ENCODE results near the gene CREB1.
A peak's percentile ranks its signal among the peaks of the same experiment; 100 is the strongest.
"Not testable (repeated sequence)": the region's sequence is repeated elsewhere in the genome, so short reads cannot be mapped to it uniquely, and the experiment has no call there.

Gene CREB1

DNA sequence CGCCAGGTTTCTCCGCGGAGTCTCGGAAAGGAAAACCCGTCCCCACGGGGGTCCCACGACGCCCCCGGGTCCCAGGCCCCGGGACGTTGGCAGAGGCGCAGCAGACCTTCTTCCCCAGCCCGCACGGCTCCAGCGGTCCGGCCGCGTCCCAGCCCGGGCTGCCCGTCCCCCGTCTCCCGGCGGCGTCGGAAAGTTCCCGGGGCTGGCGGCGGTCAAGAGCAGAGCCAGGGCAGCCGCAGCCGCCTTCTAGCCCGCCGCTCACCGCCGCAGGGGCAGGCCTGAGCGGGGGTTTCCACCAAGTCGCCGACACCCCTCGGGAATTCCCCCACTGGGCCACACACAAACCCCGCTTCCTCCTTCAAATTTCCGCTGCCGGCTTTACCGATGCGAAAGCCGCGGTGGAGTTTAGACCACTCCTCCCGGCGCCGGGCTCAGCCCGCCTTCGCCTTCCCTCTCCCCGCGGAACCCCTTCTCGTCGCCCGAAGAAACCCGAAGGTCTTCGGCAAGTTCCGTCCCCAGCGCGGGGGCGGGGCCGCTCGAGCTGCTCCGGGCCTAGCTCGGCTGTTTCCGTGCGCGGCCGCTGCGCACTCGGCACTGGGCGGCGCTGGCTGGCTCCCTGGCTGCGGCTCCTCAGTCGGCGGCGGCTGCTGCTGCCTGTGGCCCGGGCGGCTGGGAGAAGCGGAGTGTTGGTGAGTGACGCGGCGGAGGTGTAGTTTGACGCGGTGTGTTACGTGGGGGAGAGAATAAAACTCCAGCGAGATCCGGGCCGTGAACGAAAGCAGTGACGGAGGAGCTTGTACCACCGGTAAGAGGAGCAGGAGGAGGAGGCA is at the start of gene CREB1:
Gene CREB1, plus strand, starts transcription at position 633 of the 830 bp plus-strand sequence. CDS start 25,674 bp downstream, outside the sequence.
- DNase-seq: peak; percentile 81 to 89

- DNase-seq: no peak
These were observed 49.2 kb upstream of the CREB1 start for GRCh38 chr2:207480521-207481040.

GRCh38 chr2:207481924-207482323 is 47.8 kb upstream of the CREB1 start:
- DNase-seq: no peak

GRCh38 chr2:207482630-207483029 is 47.1 kb upstream of the CREB1 start:
- no peak for DNase-seq

DNA sequence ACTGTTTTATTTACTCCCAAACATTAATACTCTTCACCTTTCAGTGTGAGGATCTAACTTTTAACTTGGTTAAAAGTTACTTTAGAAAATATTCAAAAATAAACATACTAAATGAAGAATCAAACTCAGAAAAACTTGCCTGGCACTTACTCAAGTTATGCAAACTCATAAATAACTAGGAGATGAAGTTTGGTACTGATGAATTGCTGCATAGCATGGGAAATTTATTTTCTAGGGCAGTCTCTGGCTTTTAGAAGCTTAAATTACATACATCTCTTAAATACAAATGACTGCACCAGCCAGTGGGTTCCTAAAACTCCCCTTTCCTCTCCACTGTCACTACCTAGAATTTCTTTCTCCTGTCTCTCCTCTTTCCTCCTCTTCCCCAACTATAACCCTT is 46.7 kb upstream of the CREB1 start:
- no peak for DNase-seq

GRCh38 chr2:207483477-207483876 is 46.3 kb upstream of the CREB1 start:
- DNase-seq: no peak

DNA sequence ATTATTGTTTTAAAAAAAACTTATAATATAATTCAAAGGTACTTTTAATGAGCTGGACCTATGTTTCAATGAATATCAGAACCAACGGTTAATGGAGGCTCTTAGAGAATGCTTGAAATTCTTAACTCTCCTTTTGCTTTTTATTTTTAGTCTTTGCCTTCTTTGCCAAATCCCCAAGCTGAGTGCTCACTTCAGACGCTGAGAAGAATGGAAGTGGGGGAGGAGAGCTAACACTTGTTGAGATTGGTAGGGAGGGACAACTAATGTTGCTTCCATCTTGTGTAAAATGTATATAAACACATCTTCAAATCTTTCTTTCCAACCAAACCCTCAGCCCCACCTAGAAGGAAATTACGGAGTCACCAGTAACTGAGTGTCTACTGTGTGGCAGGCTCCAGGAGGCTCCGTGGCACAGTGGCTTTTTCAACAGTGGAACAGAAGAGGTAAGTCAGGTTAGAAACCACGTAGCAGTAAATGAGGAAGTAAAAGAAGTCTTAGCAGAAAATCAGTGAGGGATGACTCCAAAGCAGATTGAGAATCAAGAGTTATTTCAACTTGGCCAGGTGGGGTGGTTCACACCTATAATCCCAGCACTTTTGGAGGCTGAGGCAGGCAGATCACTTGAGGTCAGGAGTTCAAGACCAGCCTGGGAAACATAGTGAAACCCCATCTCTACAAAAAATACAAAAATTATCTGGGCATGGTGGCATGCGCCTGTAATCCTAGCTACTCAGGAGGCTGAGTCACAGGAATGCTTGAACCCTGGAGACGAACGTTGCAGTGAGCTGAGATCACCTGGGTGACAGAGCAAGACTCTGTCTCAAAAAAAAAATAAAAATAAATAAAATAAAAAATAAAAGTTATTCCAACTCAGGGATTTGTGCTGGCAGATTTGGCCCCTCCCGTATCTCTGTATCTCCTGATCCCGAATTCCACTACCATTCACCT is 45.0 kb upstream of the CREB1 start:
- no peak for DNase-seq

- no peak for DNase-seq
These were observed 42.0 kb upstream of the CREB1 start for GRCh38 chr2:207487650-207488311.

DNA sequence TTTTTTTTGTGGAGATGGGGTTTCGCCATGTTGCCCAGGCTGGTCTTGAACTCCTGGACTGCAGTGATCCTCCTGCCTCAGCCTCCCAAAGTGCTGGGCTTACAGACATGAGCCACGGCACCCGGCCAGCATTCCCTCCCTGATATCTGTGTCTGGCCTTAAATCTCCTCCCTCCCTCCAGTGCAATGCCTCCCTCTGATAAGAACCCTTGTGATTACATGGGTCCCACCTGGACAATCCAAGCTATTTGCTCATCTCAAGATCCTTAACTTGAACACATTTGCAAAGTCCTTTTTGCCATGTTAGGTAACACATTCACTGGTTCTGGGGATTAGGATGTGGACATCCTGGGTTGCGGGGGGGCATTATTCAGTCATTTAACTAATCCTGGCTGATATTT is 40.5 kb upstream of the CREB1 start:
- no peak for DNase-seq

GRCh38 chr2:207490441-207490840 is 39.3 kb upstream of the CREB1 start:
- DNase-seq: no peak

GRCh38 chr2:207491086-207491485 is 38.7 kb upstream of the CREB1 start:
- DNase-seq: no peak

DNA sequence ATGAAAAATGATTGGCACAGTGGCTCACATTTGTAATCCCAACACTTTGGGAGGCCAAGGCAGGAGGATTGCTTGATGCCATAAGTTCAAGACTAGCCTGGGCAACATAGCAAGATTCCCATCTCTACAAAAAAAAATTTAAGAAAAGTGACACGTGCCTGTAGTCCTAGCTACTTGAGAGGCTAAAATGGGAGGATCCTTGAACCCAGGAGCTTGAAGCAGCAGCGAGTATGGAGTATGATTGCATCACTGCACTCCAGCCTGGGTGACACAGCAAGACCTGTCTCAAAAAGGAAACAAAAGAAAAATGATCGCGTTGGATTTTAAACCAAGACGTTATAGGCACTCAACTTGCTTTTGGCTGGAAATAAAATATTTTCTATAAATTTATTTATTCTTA is 37.8 kb upstream of the CREB1 start:
- DNase-seq: no peak

- DNase-seq: no peak
These were observed 37.3 kb upstream of the CREB1 start for GRCh38 chr2:207492461-207492860.

DNA sequence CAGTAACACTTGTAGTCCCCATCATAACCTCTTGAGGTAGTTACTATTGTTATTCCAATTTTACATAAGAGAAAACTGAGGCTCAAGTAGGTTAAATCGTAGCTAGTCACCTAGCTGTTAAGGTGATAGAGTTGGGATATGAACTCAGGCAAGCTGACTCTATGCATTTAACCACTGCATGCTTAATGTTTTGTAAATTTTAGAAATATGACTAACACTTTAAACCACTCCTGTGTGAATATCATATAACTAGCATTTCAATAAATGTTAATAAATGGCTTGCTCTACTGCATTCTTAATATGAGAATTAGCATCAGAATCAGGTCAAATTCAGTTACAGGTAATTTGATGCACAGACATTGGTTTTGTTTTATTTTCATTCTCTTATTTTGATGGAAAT is 35.6 kb upstream of the CREB1 start:
- no peak for DNase-seq

GRCh38 chr2:207496936-207497335 is 32.8 kb upstream of the CREB1 start:
- DNase-seq: not testable (repeated sequence)

GRCh38 chr2:207497596-207497995 is 32.2 kb upstream of the CREB1 start:
- no peak for DNase-seq

DNA sequence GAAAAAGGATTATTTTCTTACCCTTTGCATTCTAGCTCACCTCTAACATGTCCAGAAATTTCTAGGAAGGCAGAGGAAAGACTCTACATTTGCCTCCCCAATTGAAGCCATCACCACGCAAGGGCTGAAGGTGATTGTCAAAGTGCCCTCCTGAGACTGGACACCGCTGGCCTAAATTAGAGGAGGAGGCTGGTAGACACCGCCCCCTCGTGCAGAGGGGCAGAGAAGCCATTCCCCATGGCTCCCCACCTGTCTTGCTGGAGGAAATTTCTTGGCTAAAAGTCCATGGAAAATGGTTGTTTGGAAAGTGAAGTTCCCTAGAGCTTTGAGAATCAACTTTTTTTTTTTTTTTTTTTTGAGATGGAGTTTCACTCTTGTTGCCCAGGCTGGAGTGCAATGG is 31.3 kb upstream of the CREB1 start:
- DNase-seq: no peak

GRCh38 chr2:207499114-207499513 is 30.6 kb upstream of the CREB1 start:
- no peak for DNase-seq

GRCh38 chr2:207501802-207502576 is 27.8 kb upstream of the CREB1 start:
- DNase-seq: no peak

- no peak for DNase-seq
These were observed 27.1 kb upstream of the CREB1 start for GRCh38 chr2:207502577-207503198.

DNA sequence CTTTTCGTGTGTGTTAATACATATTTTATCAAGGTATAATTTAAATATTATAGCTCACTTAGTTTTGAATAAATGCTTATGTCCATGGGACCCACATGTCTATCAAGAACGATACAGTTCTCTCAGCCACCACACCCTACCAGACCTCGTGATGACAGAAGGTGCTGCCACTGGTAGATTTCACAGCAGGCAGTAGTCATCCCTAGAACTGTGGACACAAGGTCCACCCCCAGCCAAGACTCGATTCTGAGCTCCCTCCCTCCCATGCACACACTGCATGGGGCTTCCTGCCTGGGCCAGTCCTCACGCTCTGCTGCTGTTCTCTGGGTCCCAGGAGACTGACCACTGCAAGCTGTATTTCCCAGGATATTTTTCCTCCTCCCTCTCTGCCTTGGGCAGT is 26.5 kb upstream of the CREB1 start:
- DNase-seq: no peak
